Measurements from ENCODE around the gene TSPAN17. TPM values are rescaled to one million over a fixed set of nuclear protein-coding genes. Genes with fewer than 3 reads are reported as not detected.

TSPAN17 gene
- total RNA-seq, 1 experiment from 2014 or later = 50.1 TPM

DNA sequence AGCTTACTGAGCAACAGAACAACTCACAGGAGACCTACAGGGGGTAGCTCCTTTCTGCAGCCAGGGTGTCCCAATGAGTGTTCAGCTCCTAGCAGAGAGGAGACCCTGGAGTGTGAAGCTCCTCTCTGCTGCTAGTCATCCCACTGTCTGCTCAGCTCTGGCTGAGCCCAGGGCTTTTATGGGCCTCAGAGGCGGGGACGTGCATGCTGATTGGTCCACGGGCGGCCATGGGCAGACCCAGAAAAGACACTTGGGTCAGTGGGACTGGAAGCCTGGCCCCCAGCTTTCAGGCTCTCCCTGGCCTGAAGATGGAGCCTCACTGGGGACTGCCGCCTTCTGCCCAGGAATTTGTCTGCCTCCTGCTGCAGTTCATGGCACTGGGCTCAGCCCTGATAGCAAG is 40.6 kb downstream of the TSPAN17 start:
- peaks cover 0 to 8% of the 10 kb centered on the region in 2 experiments; a peak in 2 of 4 replicates for H3K4me1 ChIP-seq (ENCODE audit: control insufficient read depth in 1 of 2, insufficient read depth in 2 of 2, low read length in 2 of 2)
- TF ChIP-seq, protein P1, sequence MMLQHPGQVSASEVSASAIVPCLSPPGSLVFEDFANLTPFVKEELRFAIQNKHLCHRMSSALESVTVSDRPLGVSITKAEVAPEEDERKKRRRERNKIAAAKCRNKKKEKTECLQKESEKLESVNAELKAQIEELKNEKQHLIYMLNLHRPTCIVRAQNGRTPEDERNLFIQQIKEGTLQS (IDR thresholded peaks at IDR 0.05) = no peak
- TF ChIP-seq TCF7L2 (IDR thresholded peaks at IDR 0.05; ENCODE audit: borderline replicate concordance, extremely low read depth, insufficient read depth, insufficient read length) = no peak
- no peak for TF ChIP-seq EGR1 (IDR thresholded peaks at IDR 0.05; ENCODE audit: low read depth)
- TF ChIP-seq JUND (IDR thresholded peaks at IDR 0.05) = no peak
- no peak for TF ChIP-seq ZFX (IDR thresholded peaks at IDR 0.05)
- no peak for TF ChIP-seq POLR2A (IDR thresholded peaks at IDR 0.05; ENCODE audit: borderline replicate concordance, extremely low read depth, insufficient read depth, insufficient read length)
- TF ChIP-seq EZH2 (IDR thresholded peaks at IDR 0.05) = no peak
- TF ChIP-seq ZNF274 (IDR thresholded peaks at IDR 0.05; ENCODE audit: low read depth, low read length) = no peak
- TF ChIP-seq SP1 (IDR thresholded peaks at IDR 0.05; ENCODE audit: low read depth) = no peak
- TF ChIP-seq RAD21 (IDR thresholded peaks at IDR 0.05; ENCODE audit: low read depth) = no peak
- TF ChIP-seq, protein P2, sequence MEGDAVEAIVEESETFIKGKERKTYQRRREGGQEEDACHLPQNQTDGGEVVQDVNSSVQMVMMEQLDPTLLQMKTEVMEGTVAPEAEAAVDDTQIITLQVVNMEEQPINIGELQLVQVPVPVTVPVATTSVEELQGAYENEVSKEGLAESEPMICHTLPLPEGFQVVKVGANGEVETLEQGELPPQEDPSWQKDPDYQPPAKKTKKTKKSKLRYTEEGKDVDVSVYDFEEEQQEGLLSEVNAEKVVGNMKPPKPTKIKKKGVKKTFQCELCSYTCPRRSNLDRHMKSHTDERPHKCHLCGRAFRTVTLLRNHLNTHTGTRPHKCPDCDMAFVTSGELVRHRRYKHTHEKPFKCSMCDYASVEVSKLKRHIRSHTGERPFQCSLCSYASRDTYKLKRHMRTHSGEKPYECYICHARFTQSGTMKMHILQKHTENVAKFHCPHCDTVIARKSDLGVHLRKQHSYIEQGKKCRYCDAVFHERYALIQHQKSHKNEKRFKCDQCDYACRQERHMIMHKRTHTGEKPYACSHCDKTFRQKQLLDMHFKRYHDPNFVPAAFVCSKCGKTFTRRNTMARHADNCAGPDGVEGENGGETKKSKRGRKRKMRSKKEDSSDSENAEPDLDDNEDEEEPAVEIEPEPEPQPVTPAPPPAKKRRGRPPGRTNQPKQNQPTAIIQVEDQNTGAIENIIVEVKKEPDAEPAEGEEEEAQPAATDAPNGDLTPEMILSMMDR (IDR thresholded peaks at IDR 0.05 in 2 of 3, conservative IDR thresholded peaks at IDR 0.05 in 1 of 3; ENCODE audit: borderline replicate concordance in 1 of 3, insufficient read depth in 1 of 3, low read depth in 2 of 3, low read length in 2 of 3) = no peak
- TF ChIP-seq FOSL1 (IDR thresholded peaks at IDR 0.05; ENCODE audit: low read depth) = no peak
- TF ChIP-seq YY1 (IDR thresholded peaks at IDR 0.05; ENCODE audit: extremely low read depth, insufficient replicate concordance, low read depth, low read length) = no peak
- no peak for TF ChIP-seq MAX (IDR thresholded peaks at IDR 0.05)
- TF ChIP-seq, protein P3, sequence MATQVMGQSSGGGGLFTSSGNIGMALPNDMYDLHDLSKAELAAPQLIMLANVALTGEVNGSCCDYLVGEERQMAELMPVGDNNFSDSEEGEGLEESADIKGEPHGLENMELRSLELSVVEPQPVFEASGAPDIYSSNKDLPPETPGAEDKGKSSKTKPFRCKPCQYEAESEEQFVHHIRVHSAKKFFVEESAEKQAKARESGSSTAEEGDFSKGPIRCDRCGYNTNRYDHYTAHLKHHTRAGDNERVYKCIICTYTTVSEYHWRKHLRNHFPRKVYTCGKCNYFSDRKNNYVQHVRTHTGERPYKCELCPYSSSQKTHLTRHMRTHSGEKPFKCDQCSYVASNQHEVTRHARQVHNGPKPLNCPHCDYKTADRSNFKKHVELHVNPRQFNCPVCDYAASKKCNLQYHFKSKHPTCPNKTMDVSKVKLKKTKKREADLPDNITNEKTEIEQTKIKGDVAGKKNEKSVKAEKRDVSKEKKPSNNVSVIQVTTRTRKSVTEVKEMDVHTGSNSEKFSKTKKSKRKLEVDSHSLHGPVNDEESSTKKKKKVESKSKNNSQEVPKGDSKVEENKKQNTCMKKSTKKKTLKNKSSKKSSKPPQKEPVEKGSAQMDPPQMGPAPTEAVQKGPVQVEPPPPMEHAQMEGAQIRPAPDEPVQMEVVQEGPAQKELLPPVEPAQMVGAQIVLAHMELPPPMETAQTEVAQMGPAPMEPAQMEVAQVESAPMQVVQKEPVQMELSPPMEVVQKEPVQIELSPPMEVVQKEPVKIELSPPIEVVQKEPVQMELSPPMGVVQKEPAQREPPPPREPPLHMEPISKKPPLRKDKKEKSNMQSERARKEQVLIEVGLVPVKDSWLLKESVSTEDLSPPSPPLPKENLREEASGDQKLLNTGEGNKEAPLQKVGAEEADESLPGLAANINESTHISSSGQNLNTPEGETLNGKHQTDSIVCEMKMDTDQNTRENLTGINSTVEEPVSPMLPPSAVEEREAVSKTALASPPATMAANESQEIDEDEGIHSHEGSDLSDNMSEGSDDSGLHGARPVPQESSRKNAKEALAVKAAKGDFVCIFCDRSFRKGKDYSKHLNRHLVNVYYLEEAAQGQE (IDR thresholded peaks at IDR 0.05; ENCODE audit: low read depth) = no peak
- TF ChIP-seq POLR2AphosphoS5 (IDR thresholded peaks at IDR 0.05; ENCODE audit: low read depth, low read length) = no peak
- no peak for TF ChIP-seq ELF1 (IDR thresholded peaks at IDR 0.05; ENCODE audit: borderline replicate concordance, low read depth)
- no peak for TF ChIP-seq SIN3A (IDR thresholded peaks at IDR 0.05; ENCODE audit: low read depth)
- no TSS peak for BruUV-seq (replicated peaks)
- H3K4me2 ChIP-seq (ENCODE audit: low read length) = no peak overlapping the region
- intact Hi-C loops (cut with micrococcal nuclease) = no loop called here
- ATAC-seq (0 out of 2 replicates have a peak, but pooled peaks have one; percentile 38), DNase-seq (ENCODE audit: low read depth, low spot score) (no peak)
- no peaks in the 10 kb centered on the region for H3K9me3 ChIP-seq (ENCODE audit: control insufficient read depth in 1 of 2, insufficient read depth in 1 of 2, low read depth in 1 of 2, low read length in 2 of 2)
- no peaks in the 10 kb centered on the region for H3K79me2 ChIP-seq (ENCODE audit: insufficient read depth, low read length)
- no peaks in the 10 kb centered on the region for H3K9me2 ChIP-seq (ENCODE audit: insufficient read depth)
- ChIA-PET POLR2A (no interaction called here), CTCF (no interaction called here), RAD21 (ENCODE audit: low non-redundant PET in 1 of 2, low total read pairs in 2 of 2, uncharacterized antibody in 2 of 2, unreplicated experiment in 2 of 2) (no interaction called here)
- no peak overlapping the region for H3K4me3 ChIP-seq (replicated peaks in 1 of 2; ENCODE audit: low read depth in 1 of 2, low read length in 2 of 2)
- no peaks in the 10 kb centered on the region for H4K20me1 ChIP-seq (ENCODE audit: insufficient read depth)
- H3K36me3 ChIP-seq (ENCODE audit: control insufficient read depth in 1 of 2, insufficient read depth in 2 of 2, low read length in 2 of 2) = no peaks in the 10 kb centered on the region
- no peak overlapping the region for H3K9ac ChIP-seq (ENCODE audit: low read length)
- peaks cover 1% of the 10 kb centered on the region; the same call in 1 of the 2 replicates for H3K27me3 ChIP-seq (ENCODE audit: insufficient read depth, low read length)
- H3K27ac ChIP-seq (ENCODE audit: low read depth, low read length) = no peak overlapping the region
- no peak overlapping the region for H2AFZ ChIP-seq (ENCODE audit: low read depth, low read length, poor library complexity, severe bottlenecking)

Data from HCT116 (cell line).